NCI-H2196 (cell line): ENCODE results near the gene DMAC2.
"Not testable (repeated sequence)": the region's sequence is repeated elsewhere in the genome, so short reads cannot be mapped to it uniquely, and the experiment has no call there.

Experiments used
- DNase-seq: peaks from one replicate; lab custom pipeline; 2025; ENCODE audit not compliant: unreplicated experiment; lab: John Stamatoyannopoulos, UW

Gene DMAC2

GRCh38 chr19:41442473-41443355 lies 3.0 kb upstream of the DMAC2 start, which contains the start of gene ERICH4:
ERICH4 (plus strand) TSS chr19:41443156; CDS start chr19:41443170, 14 bp downstream.
- DNase-seq, result no peak

GRCh38 chr19:41441321-41441945 lies 1.7 kb upstream of the DMAC2 start:
- no peak for DNase-seq

GRCh38 chr19:41437944-41438574 lies 1.7 kb downstream of the DMAC2 start:
- no peak for DNase-seq

GRCh38 chr19:41436674-41436951 lies 3.1 kb downstream of the DMAC2 start:
- no peak for DNase-seq

- no peak for DNase-seq
These were observed 3.6 kb downstream of the DMAC2 start for GRCh38 chr19:41435936-41436673.

GRCh38 chr19:41435376-41435775 lies 4.3 kb downstream of the DMAC2 start:
- not testable (repeated sequence) for DNase-seq

- DNase-seq, result no peak
These were observed 5.3 kb downstream of the DMAC2 start for GRCh38 chr19:41434450-41434849.

GRCh38 chr19:41433171-41433570 lies 6.5 kb downstream of the DMAC2 start:
- no peak for DNase-seq

- DNase-seq, result peak; percentile 42
These were observed 8.0 kb downstream of the DMAC2 start for GRCh38 chr19:41431426-41432386.

- DNase-seq, result no peak
These were observed 8.8 kb downstream of the DMAC2 start for GRCh38 chr19:41430922-41431321.

GRCh38 chr19:41428481-41428859 lies 11.2 kb downstream of the DMAC2 start:
- no peak for DNase-seq

GRCh38 chr19:41427647-41428480 lies 11.8 kb downstream of the DMAC2 start:
- DNase-seq, result peak; percentile 49

- peak; percentile 85 for DNase-seq
These were observed 12.6 kb downstream of the DMAC2 start, which contains the start of gene B3GNT8 for GRCh38 chr19:41426952-41427646. B3GNT8 (minus strand) TSS chr19:41427374; CDS start chr19:41426778, 596 bp downstream.

- no peak for DNase-seq
These were observed 13.4 kb downstream of the DMAC2 start for GRCh38 chr19:41426116-41426841.

- no peak for DNase-seq
These were observed 14.3 kb downstream of the DMAC2 start for GRCh38 chr19:41425174-41426115.

- DNase-seq, result no peak
These were observed 15.2 kb downstream of the DMAC2 start for GRCh38 chr19:41424335-41425173.
